ENCODE results near the gene POLD4.

Gene POLD4

DNA sequence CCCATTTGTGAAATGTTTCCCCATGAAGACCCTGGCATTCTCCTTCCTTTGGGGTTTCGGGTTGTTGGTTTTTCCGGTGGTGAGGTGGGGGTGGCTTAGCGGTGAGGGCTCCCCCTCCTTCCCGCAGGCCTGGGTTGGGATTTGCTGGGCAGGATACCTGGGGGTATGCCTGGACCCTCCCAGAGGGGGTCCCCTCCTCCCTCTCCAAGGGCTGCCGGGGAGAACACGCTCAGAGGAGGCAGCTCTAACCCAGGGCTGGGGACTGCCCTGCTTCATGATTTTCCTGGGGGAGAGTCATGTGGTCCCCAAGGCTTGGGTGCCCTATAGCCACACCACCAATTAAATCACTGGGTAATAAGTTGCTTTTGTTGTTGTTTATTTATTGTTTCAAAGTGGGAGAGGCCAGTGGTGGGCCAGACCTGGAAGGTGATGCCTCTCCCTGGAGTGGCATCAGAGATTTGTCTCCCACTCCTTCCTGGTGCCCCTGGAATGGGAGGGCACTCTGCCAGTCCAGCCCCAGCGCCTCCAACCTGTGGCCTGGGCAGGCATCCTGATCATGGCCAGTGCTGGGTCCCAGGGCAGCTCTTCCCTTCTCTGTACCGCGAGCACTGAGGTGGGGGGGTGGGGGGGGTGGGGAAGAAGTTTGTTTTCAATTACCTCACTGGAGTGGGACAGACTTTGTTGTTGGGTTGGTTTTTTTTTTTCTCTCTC is 21.4 kb upstream of the POLD4 start:
- DNase-seq (ENCODE audit: low spot score): no peak
- in situ Hi-C loops (cut with MboI; ENCODE audit: low sequenced_read_pairs, unreplicated experiment): no loop called here
- TF ChIP-seq, protein P1, sequence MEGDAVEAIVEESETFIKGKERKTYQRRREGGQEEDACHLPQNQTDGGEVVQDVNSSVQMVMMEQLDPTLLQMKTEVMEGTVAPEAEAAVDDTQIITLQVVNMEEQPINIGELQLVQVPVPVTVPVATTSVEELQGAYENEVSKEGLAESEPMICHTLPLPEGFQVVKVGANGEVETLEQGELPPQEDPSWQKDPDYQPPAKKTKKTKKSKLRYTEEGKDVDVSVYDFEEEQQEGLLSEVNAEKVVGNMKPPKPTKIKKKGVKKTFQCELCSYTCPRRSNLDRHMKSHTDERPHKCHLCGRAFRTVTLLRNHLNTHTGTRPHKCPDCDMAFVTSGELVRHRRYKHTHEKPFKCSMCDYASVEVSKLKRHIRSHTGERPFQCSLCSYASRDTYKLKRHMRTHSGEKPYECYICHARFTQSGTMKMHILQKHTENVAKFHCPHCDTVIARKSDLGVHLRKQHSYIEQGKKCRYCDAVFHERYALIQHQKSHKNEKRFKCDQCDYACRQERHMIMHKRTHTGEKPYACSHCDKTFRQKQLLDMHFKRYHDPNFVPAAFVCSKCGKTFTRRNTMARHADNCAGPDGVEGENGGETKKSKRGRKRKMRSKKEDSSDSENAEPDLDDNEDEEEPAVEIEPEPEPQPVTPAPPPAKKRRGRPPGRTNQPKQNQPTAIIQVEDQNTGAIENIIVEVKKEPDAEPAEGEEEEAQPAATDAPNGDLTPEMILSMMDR (IDR thresholded peaks at IDR 0.05; ENCODE audit: borderline replicate concordance, control extremely low read depth, extremely low read depth, insufficient read depth, missing control alignments): no peak

DNA sequence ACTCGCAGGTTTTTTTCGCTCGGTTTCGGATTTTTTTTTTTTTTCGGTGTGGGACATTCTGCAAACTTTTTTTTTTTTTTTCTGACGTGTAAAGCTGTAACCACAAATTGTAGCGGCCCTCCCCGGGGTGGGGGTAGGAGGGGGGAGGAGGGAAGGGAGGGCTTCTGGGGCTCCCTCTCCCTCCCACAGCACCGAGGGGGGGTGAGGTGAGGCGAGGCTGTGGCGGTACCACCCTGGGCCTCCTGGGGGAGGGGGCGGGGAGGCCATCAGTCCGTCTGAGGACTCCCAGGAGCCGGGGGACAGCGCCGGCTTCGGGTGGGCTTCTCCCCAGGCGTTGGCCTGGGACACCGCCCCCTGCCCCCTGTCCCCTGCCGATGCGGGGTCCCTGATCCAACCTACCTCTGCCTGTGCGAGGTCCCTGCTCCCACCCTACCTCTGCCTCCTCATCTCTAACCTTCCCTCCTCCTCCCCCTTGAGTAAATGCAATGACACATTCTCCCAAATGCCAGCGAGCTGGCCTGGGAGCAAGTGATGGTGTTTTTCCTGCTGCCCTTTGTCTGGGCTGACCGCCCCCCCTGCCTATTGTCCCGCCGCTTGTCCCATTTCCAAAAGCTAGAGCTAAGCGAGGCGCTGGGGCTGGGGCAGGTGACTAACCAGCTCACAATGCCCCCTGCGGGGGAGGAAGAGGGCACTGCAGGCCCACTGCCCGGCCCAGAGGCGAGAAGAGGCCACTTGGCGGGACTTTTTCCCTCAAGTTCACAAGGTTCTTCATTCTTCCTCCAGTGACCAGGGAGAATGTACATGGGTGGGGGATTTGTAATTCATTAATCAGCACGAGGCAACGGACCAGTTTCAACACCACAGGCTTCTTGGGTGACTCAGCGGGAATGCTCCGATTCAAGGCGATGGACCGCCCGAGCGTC is 20.6 kb upstream of the POLD4 start:
- in situ Hi-C loops (cut with MboI; ENCODE audit: low sequenced_read_pairs, unreplicated experiment): no loop called here
- TF ChIP-seq, protein P1 (IDR thresholded peaks at IDR 0.05; ENCODE audit: borderline replicate concordance, control extremely low read depth, extremely low read depth, insufficient read depth, missing control alignments): peak; percentile 47
- peak; percentile 84 for DNase-seq (ENCODE audit: low spot score)

DNA sequence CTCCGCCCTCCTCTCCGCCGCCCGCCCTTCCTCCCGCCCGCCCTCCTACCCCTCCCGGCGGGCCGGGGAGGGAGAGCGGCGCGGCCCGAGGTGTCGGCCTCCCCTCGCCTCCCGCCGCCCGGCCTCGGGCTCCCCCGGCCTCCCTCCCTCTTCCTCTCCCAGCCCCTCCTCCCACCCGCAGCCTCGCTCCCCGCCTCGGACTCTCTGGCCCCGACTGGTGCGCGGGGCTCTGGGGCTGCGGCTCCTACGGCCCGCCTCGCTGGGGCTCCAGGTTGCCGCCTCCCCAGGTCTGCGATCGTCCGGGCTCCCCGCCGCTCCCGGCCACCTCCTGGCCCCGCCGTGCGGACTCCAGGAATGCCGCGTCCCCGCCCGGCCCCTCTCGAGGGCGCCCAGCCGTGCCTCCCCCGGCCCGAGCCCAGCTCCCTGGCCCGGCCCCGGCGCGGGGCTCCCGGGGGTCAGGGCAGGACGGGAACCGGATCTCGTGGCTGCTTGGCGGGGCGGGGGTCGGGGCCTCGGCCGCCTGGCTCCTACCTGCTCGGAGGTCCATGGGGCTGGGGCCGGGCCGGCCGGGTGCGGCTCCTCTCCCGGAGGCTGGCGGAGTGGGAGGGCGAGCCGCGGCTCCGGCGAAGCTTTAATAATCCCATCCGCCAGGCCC is 19.8 kb upstream of the POLD4 start, which contains the start of gene CLCF1:
CLCF1 (minus strand) TSS at position 606 of the 655 bp plus-strand sequence; CDS start at position 547, 59 bp downstream.
- TF ChIP-seq, protein P1 (IDR thresholded peaks at IDR 0.05; ENCODE audit: borderline replicate concordance, control extremely low read depth, extremely low read depth, insufficient read depth, missing control alignments): no peak
- in situ Hi-C loops (cut with MboI; ENCODE audit: low sequenced_read_pairs, unreplicated experiment): no loop called here
- DNase-seq (ENCODE audit: low spot score): peak; percentile 81

DNA sequence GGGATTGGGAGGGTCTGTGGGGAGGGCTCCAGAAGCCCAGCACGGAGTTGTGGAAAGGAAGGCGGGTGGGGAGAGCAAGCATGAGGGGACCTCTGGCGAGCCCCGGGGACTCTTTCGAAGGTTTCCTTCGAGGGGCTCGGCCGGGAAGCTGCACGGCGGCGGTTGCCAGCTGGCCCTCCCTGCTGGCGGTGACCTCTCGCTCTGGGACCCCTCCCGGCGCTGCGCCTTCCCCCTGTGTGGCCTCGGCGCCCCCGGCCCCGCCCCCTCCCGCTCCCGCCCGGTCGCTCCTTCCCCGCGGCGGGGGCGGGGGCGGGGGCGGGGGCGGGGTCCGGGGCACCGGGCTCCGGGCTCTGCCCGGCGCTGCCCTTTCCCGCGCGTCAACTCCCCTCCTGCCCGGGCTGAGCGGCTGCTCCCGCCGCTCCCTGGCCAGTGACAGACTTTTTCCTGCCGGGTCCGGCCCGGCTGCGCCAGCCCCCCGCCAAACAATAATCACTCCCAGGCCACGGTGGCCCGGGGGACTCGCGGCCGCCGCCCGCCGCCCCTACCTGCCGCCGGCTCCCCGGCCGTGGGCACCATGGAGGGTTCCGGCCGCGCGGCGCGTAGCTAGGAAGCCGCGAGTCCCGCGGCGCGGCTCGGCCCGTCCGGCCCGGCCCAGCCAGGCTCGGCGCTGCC is 19.1 kb upstream of the POLD4 start:
- in situ Hi-C loops (cut with MboI; ENCODE audit: low sequenced_read_pairs, unreplicated experiment): no loop called here
- DNase-seq (ENCODE audit: low spot score): peak; percentile 64
- TF ChIP-seq, protein P1 (IDR thresholded peaks at IDR 0.05; ENCODE audit: borderline replicate concordance, control extremely low read depth, extremely low read depth, insufficient read depth, missing control alignments): no peak

GRCh38 chr11:67371911-67372320 is 18.6 kb upstream of the POLD4 start:
- in situ Hi-C loops (cut with MboI; ENCODE audit: low sequenced_read_pairs, unreplicated experiment): no loop called here
- no peak for DNase-seq (ENCODE audit: low spot score)
- TF ChIP-seq, protein P1 (IDR thresholded peaks at IDR 0.05; ENCODE audit: borderline replicate concordance, control extremely low read depth, extremely low read depth, insufficient read depth, missing control alignments): no peak
